ENCODE data around the gene IHH. TPM values are rescaled to one million over a fixed set of nuclear protein-coding genes. Genes with fewer than 3 reads are reported as not detected.

IHH gene
- polyA plus RNA-seq, 1 experiment, result not detected

DNA sequence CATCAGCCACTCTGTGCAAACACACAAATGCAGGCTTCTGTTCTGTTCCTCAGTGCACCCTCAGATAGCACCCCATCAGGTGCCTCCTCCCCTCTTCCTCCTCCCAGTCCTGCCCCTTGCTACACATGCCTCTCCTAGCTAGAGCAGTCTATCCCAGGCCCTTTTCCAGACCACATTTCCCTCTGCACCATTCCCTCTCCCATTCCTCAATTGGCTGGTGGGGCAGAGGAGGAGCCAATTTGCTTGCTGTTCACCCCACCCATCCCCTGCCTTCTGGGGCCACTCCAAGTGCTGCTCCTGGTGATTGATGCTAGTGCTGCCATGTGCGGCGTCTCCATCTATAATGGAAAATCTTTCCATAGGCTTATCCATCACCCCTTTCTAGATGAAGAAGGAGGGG is 24.8 kb downstream of the IHH start:
- no peaks in the 10 kb centered on the region; the same call in 1 of the 2 replicates for H3K9me3 ChIP-seq (ENCODE audit: control insufficient read depth, insufficient read depth, low read length)
- ChIA-PET POLR2A (no interaction called here), CTCF (interaction anchor here (1.2 kb wide), 1 partner anchor 21 kb away, joined by 3 read pairs; no protein-coding TSS in a partner anchor)
- DNase-seq (ENCODE audit: low read depth, low spot score), result no peak
- TF ChIP-seq, protein P1, sequence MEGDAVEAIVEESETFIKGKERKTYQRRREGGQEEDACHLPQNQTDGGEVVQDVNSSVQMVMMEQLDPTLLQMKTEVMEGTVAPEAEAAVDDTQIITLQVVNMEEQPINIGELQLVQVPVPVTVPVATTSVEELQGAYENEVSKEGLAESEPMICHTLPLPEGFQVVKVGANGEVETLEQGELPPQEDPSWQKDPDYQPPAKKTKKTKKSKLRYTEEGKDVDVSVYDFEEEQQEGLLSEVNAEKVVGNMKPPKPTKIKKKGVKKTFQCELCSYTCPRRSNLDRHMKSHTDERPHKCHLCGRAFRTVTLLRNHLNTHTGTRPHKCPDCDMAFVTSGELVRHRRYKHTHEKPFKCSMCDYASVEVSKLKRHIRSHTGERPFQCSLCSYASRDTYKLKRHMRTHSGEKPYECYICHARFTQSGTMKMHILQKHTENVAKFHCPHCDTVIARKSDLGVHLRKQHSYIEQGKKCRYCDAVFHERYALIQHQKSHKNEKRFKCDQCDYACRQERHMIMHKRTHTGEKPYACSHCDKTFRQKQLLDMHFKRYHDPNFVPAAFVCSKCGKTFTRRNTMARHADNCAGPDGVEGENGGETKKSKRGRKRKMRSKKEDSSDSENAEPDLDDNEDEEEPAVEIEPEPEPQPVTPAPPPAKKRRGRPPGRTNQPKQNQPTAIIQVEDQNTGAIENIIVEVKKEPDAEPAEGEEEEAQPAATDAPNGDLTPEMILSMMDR (IDR thresholded peaks at IDR 0.05; ENCODE audit: low read depth, low read length), result no peak
- H3K4me3 ChIP-seq (ENCODE audit: low read depth, low read length), result no peak overlapping the region
- H3K27me3 ChIP-seq (ENCODE audit: control insufficient read depth, insufficient read depth, low read length), result peaks cover 33% of the 10 kb centered on the region
- H3K27ac ChIP-seq (ENCODE audit: low read depth, low read length), result no peak overlapping the region

DNA sequence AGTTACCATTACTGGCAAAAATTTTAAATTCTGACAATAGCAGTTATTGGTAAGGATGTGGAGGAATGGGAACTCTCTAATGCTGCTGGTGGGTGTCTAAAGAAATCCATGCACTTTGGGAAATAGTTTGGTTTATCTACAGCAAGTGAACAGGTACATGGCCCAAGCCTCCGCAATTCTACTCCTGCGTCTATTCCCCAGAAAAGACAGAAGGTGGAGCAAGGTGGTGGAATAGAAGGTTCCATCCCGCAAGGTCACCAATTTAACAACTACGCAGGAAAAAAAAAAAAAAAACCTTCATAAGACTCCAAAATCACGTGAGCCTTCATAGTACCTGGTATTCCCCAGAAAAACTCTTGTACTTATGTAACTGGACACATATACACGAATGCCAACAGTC is 25.9 kb downstream of the IHH start:
- POLR2A ChIA-PET, result no interaction called here
- Histone ChIP-seq H3K27ac (ENCODE audit: low read depth, low read length) (no peak overlapping the region), H3K27me3 (ENCODE audit: control insufficient read depth, insufficient read depth, low read length) (peaks cover 40% of the 10 kb centered on the region), H3K9me3 (ENCODE audit: control insufficient read depth, insufficient read depth, low read length) (no peaks in the 10 kb centered on the region; the same call in 1 of the 2 replicates), H3K4me3 (ENCODE audit: low read depth, low read length) (no peak overlapping the region)
- TF ChIP-seq, protein P1 (IDR thresholded peaks at IDR 0.05; ENCODE audit: low read depth, low read length), result no peak
- DNase-seq (ENCODE audit: low read depth, low spot score), result no peak
- CTCF ChIA-PET, result interaction anchor here (0.7 kb wide), 1 partner anchor 85 kb away, joined by 3 read pairs; no protein-coding TSS in a partner anchor

DNA sequence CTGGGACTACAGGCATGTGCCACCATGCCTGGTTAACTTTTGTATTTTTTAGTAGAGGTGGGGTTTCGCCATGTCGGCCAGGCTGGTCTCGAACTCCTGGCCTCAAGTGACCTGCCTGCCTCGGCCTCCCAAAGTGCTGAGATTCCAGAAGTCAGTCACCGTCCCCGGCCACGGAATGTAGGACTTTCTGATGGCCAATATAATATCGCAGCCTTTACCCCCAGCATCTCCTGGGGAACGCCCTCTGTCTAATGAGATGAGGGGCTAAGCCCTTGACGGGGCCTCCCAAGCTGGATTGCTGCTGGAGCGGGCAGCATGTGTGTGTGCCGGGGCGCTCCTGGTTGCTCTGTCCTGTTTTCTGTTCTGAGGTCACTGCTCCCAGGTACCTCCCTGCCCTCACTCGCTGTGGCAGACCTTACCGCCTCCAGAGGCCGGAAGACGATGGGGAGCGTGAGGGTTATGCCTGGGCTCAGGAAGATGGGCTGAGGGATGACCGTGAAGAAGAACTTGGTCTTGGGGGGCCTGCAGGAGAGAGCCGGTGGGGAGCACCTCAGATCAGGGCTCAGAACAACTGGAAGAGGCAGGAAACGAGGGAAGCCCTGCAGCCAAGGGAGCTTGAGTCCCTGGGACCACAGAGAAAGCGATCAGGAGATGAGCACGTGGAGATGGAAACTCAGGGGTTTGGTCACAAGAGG is 28.5 kb downstream of the IHH start:
- POLR2A ChIA-PET, result no interaction called here
- DNase-seq (ENCODE audit: low read depth, low spot score), result no peak
- TF ChIP-seq, protein P1 (IDR thresholded peaks at IDR 0.05; ENCODE audit: low read depth, low read length), result no peak
- no peak overlapping the region for H3K27ac ChIP-seq (ENCODE audit: low read depth, low read length)
- H3K4me3 ChIP-seq (ENCODE audit: low read depth, low read length), result no peak overlapping the region
- H3K27me3 ChIP-seq (ENCODE audit: control insufficient read depth, insufficient read depth, low read length), result peaks cover 34% of the 10 kb centered on the region
- no peaks in the 10 kb centered on the region; the same call in 1 of the 2 replicates for H3K9me3 ChIP-seq (ENCODE audit: control insufficient read depth, insufficient read depth, low read length)
- CTCF ChIA-PET, result interaction anchor here (8.7 kb wide), 1 partner anchor 122 kb away, joined by 250 read pairs; the partner anchor contains the start of gene NHEJ1

GRCh38 chr2:219031005-219031738 is 29.5 kb downstream of the IHH start:
- H3K4me3 ChIP-seq (ENCODE audit: low read depth, low read length), result no peak overlapping the region
- no peak overlapping the region for H3K27ac ChIP-seq (ENCODE audit: low read depth, low read length)
- peaks cover 38% of the 10 kb centered on the region for H3K27me3 ChIP-seq (ENCODE audit: control insufficient read depth, insufficient read depth, low read length)
- H3K9me3 ChIP-seq (ENCODE audit: control insufficient read depth, insufficient read depth, low read length), result no peaks in the 10 kb centered on the region; the same call in 1 of the 2 replicates
- no peak for DNase-seq (ENCODE audit: low read depth, low spot score)
- TF ChIP-seq, protein P1 (IDR thresholded peaks at IDR 0.05; ENCODE audit: low read depth, low read length), result no peak
- ChIA-PET POLR2A (no interaction called here), CTCF (interaction anchor here (0.6 to 8.7 kb wide), 9 partner anchors 11 to 123 kb away, joined by 3 to 250 read pairs (median 7); partner anchors contain the start of genes CFAP65 and NHEJ1)

All from AG04450 (cell line).